Femur (tissue), 1 donor: ENCODE data around the gene GPR62.
A peak's percentile ranks its signal among the peaks of the same experiment; 100 is the strongest.
"Not testable (repeated sequence)": the region's sequence is repeated elsewhere in the genome, so short reads cannot be mapped to it uniquely, and the experiment has no call there.

Experiments
- DNase-seq: peaks from one replicate; pipeline ENCODE4 v3.0.0-alpha.2; 2017

GPR62 gene

GRCh38 chr3:51971350-51971749, 16.2 kb downstream of the GPR62 start:
- no peak for DNase-seq

- peak; percentile 60 for DNase-seq
Measured at GRCh38 chr3:51974277-51974962, 19.2 kb downstream of the GPR62 start.

- peak; percentile 88 for DNase-seq
Measured at GRCh38 chr3:51974963-51975851, 20.0 kb downstream of the GPR62 start, which contains the start of gene ABHD14A. TSS of gene ABHD14A (plus strand) at chr3:51975064. CDS start at chr3:51975136, 72 bp downstream.

DNA sequence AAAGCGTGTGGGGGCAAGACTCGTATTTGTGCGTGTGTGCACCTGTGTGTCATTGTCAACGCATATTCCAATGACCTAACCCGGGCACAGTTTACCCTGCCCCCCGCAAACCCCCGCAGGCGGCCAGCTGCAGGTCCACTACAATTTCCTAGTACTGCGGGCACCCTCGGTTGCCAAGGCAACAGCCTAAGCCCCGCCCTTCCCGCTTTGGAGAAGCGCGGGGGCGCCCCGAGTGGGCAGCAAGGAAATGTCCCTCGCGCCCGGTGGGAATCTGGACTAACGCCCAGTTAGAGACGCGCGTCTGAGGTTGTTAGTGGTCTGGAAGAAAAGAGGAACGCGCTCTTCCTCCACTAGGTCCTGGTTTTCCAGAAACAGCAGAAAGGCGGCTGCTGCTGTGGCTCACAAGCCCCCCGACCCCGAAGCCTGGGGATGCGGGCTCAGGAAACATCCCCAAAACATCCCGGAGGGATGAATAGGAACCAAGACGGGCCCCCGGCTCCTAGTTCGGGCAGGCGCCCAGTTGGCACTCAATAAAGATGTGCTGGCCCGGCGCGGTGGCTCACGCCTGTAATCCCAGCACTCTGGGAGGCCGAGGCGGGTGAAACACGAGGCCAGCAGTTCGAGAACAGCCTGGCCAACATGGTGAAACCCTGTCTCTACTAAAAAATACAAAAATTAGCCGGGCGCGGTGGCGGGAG, 20.8 kb downstream of the GPR62 start:
- DNase-seq, result peak; percentile 86

- no peak for DNase-seq
Measured at GRCh38 chr3:51977446-51978142, 22.4 kb downstream of the GPR62 start.

DNA sequence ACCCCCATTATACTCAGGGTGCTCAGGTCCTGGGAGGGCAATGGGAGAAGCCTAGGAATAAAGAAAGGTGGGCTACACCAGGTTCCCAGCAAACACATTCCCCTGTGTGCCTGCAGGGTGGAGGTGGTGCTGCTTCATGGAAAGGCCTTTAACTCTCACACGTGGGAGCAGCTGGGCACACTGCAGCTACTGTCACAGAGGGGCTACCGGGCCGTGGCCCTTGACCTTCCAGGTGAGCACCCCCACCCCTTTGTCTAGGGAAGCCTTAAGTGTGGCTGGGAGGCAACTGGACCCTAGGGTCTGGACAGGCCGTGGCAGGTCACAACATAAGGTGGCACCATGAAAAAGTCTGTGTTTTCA, 22.9 kb downstream of the GPR62 start:
- no peak for DNase-seq

- no peak for DNase-seq
Measured at GRCh38 chr3:51980253-51980652, 25.1 kb downstream of the GPR62 start.

GRCh38 chr3:51982352-51982837, 27.2 kb downstream of the GPR62 start:
- no peak for DNase-seq

- peak; percentile 93 for DNase-seq
Measured at GRCh38 chr3:51982838-51983577, 27.8 kb downstream of the GPR62 start, which contains the start of gene ACY1. TSS of gene ACY1 (plus strand) at chr3:51983535. CDS start at chr3:51984065, 530 bp downstream.

- no peak for DNase-seq
Measured at GRCh38 chr3:51983578-51984268, 28.5 kb downstream of the GPR62 start.

- DNase-seq, result no peak
Measured at GRCh38 chr3:51984269-51984647, 29.1 kb downstream of the GPR62 start.

- DNase-seq, result no peak
Measured at GRCh38 chr3:51985063-51985462, 29.9 kb downstream of the GPR62 start.

- no peak for DNase-seq
Measured at GRCh38 chr3:51986010-51986947, 31.1 kb downstream of the GPR62 start.

DNA sequence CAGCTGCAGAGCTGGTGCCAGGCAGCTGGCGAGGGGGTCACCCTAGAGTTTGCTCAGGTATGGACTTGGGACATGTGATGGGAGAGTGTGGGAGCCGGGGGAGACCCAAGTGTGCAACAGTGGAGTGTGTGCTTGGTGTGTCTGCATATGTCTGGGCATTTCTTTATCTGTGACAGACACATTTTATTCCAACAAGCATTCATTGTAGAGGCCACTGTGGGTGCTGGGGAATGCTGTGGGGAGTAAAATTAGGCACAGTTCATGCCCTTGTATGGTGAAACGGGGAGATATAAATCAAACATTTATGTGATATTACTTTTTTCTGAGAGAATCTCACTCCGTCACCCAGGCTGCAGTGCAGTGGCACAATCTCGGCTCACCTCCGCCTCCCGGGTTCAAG, 32.4 kb downstream of the GPR62 start:
- DNase-seq, result no peak

GRCh38 chr3:51988286-51989146, 33.3 kb downstream of the GPR62 start:
- no peak for DNase-seq

GRCh38 chr3:51990501-51990971, 35.4 kb downstream of the GPR62 start:
- DNase-seq, result not testable (repeated sequence)

DNA sequence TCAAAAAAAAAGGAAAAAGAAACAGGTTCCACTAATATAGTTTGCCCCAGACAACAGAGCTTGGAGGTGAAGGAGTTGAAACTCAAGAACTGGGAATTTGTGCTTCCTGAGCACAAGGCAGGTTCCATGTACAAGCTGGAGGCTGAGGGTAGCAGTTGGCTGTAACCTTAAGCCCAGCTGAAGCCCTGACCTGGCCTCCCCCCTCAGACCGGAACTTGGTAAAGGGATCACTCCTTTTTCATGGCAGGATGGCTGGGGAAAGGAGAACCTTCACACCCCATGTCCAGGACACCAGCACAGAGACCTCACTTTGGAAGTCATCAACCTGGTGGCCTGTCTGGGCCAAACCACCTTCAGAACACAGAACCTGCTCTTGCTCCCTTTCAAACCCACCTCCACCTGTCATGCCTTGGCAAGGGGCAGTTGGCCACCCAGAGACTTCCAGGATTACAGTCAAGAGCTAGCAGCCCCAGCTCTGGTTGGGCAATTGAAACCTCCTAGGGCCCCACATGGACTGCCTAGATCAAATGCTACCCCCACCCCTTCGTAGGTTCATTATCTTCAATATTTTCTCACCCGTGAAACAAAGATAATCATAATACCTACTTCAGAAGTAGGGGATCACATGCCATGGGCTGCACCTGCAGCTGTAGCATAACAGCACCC, 37.0 kb downstream of the GPR62 start:
- DNase-seq, result no peak

DNA sequence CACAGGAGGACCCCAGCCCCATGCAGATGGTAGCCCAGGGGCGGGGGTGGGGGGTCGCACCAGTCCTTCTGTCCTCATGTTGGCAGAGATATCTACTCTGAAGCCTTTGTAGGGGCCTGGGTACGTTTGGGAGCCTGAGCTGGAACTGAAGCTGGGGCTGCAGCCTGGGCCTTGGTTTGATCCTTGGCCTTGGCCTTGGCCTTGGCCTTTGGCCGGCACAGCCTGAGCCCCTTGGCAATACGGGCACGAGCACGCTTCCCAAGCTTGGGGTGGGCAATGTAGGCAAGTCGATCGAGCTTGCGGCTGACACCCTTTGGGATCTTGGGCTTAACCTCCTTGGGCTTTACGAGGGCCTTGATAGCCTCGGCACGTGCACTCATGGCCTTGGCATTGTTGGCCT, 38.5 kb downstream of the GPR62 start:
- not testable (repeated sequence) for DNase-seq
